ENCODE data around the gene ZNF552.

DNA sequence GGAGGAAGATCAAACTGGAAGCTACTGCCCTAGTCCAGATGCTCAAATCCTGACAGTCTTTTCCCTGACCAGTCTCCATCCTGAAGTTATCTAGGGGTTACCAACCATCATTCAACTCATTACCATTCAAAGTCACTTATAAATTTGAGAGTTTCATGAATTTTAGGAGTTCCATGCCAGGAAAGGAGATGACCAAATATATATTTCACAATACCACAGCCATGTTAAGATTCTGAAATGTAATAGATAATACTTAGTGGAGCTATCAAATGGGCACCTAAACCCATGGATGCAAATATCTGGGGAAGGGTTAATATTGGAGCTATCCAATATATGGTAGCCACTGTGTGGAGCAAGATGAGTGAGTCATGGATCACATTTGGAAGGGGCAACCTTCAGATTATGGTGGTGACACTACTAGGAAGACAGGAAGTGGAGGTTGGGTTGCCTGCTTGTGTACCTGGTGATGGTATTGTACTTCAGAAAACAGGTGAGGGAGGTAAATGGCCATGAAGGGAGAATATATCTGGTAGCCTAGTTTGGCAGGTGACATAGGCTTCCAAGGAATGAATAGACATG lies 26.5 kb downstream of the ZNF552 start:
- TF ChIP-seq, protein P1, sequence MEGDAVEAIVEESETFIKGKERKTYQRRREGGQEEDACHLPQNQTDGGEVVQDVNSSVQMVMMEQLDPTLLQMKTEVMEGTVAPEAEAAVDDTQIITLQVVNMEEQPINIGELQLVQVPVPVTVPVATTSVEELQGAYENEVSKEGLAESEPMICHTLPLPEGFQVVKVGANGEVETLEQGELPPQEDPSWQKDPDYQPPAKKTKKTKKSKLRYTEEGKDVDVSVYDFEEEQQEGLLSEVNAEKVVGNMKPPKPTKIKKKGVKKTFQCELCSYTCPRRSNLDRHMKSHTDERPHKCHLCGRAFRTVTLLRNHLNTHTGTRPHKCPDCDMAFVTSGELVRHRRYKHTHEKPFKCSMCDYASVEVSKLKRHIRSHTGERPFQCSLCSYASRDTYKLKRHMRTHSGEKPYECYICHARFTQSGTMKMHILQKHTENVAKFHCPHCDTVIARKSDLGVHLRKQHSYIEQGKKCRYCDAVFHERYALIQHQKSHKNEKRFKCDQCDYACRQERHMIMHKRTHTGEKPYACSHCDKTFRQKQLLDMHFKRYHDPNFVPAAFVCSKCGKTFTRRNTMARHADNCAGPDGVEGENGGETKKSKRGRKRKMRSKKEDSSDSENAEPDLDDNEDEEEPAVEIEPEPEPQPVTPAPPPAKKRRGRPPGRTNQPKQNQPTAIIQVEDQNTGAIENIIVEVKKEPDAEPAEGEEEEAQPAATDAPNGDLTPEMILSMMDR (IDR thresholded peaks at IDR 0.05; ENCODE audit: control extremely low read depth in 1 of 3, insufficient read depth in 1 of 3, low read depth in 1 of 3, low read length in 3 of 3) = no peak
- TF ChIP-seq TAF1 (IDR thresholded peaks at IDR 0.05; ENCODE audit: low read depth, low read length) = no peak
